ENCODE results near the gene NHS.

Gene NHS
- 0 to 7.5 (median 0.45) reads per million in 4 experiments for total RNA-seq

GRCh38 chrX:17374619-17375366 lies at the start of gene NHS:
Gene NHS (plus strand): TSS chrX:17375200. CDS start chrX:17375758, 558 bp downstream.
- DNase-seq, result no peak

- no peak for DNase-seq
These were observed 46.2 kb upstream of the NHS start for GRCh38 chrX:17328837-17329236.

- no peak for DNase-seq
These were observed 38.6 kb upstream of the NHS start for GRCh38 chrX:17336377-17336776.

GRCh38 chrX:17355976-17356375 lies 19.0 kb upstream of the NHS start:
- no peak for DNase-seq

- DNase-seq, result no peak
These were observed 15.5 kb upstream of the NHS start for GRCh38 chrX:17359500-17359899.

GRCh38 chrX:17361620-17362019 lies 13.4 kb upstream of the NHS start:
- no peak for DNase-seq

GRCh38 chrX:17368002-17368401 lies 7.0 kb upstream of the NHS start:
- DNase-seq, result no peak

GRCh38 chrX:17369309-17369708 lies 5.7 kb upstream of the NHS start:
- DNase-seq, result no peak

- DNase-seq, result no peak
These were observed 4.8 kb upstream of the NHS start for GRCh38 chrX:17370191-17370590.

GRCh38 chrX:17372052-17372451 lies 2.9 kb upstream of the NHS start:
- DNase-seq, result no peak

- DNase-seq, result no peak
These were observed 1.7 kb upstream of the NHS start for GRCh38 chrX:17373337-17373736.

GRCh38 chrX:17375367-17375636 lies 302 bp downstream of the NHS start:
- DNase-seq, result no peak

- DNase-seq, result no peak
These were observed 834 bp downstream of the NHS start for GRCh38 chrX:17375637-17376430.

GRCh38 chrX:17376431-17377077 lies 1.6 kb downstream of the NHS start:
- no peak for DNase-seq

- DNase-seq, result no peak
These were observed 2.2 kb downstream of the NHS start for GRCh38 chrX:17377091-17377717.

- DNase-seq, result no peak
These were observed 2.8 kb downstream of the NHS start for GRCh38 chrX:17377795-17378194.

- DNase-seq, result no peak
These were observed 5.2 kb downstream of the NHS start for GRCh38 chrX:17380221-17380620.

- no peak for DNase-seq
These were observed 15.4 kb downstream of the NHS start for GRCh38 chrX:17390419-17390850.

GRCh38 chrX:17395154-17395553 lies 20.2 kb downstream of the NHS start:
- no peak for DNase-seq

- DNase-seq, result no peak
These were observed 22.1 kb downstream of the NHS start for GRCh38 chrX:17397074-17397473.

GRCh38 chrX:17403189-17403691 lies 28.2 kb downstream of the NHS start:
- no peak for DNase-seq

- DNase-seq, result no peak
These were observed 29.0 kb downstream of the NHS start for GRCh38 chrX:17403972-17404371.
